ENCODE data around the gene FRAS1. TPM values are rescaled to one million over a fixed set of nuclear protein-coding genes. Genes with fewer than 3 reads are reported as not detected.
"Not testable (repeated sequence)": the region's sequence is repeated elsewhere in the genome, so short reads cannot be mapped to it uniquely, and the experiment has no call there.

Gene FRAS1
- total and polyA plus RNA-seq, 5 donors from 2014 or later: not detected

GRCh38 chr4:78543424-78544125 is 486.5 kb downstream of the FRAS1 start:
- no peaks in the 10 kb centered on the region for H3K4me1 ChIP-seq (ENCODE audit: control insufficient read depth, insufficient read depth, low read length, poor library complexity, severe bottlenecking)
- H3K4me3 ChIP-seq (ENCODE audit: low read depth, low read length): no peak overlapping the region
- DNase-seq (no peak), ATAC-seq (ENCODE audit: low read depth in 2 of 2) (no peak)
- no peak overlapping the region for H3K27ac Mint-ChIP-seq
- no peaks in the 10 kb centered on the region for H3K4me1 Mint-ChIP-seq
- H3K4me3 Mint-ChIP-seq: no peak overlapping the region
- no peaks in the 10 kb centered on the region for H3K36me3 ChIP-seq (ENCODE audit: control insufficient read depth, insufficient read depth, low read length)
- peaks cover 16% of the 10 kb centered on the region for H3K27me3 Mint-ChIP-seq
- no peaks in the 10 kb centered on the region for H3K27me3 ChIP-seq (ENCODE audit: control insufficient read depth, insufficient read depth, low read length)
- peaks cover 0 to 2% (median 0%) of the 10 kb centered on the region in 7 donors for H3K9me3 Mint-ChIP-seq
- no peaks in the 10 kb centered on the region for H3K36me3 Mint-ChIP-seq
- H3K9me3 ChIP-seq (ENCODE audit: control insufficient read depth in 2 of 2, low read length in 2 of 2): no peaks in the 10 kb centered on the region
- H3K27ac ChIP-seq (ENCODE audit: insufficient read depth, low read length, poor library complexity, severe bottlenecking): no peak overlapping the region

- H3K27ac ChIP-seq (ENCODE audit: insufficient read depth, low read length, poor library complexity, severe bottlenecking): no peak overlapping the region
- ATAC-seq (ENCODE audit: low read depth in 2 of 2) (no peak), DNase-seq (no peak)
- no peak overlapping the region for H3K4me3 ChIP-seq (ENCODE audit: low read depth, low read length)
- H3K9me3 Mint-ChIP-seq: peaks cover 0 to 2% (median 0%) of the 10 kb centered on the region in 7 donors
- H3K4me1 ChIP-seq (ENCODE audit: control insufficient read depth, insufficient read depth, low read length, poor library complexity, severe bottlenecking): no peaks in the 10 kb centered on the region
- no peaks in the 10 kb centered on the region for H3K4me1 Mint-ChIP-seq
- H3K27me3 ChIP-seq (ENCODE audit: control insufficient read depth, insufficient read depth, low read length): no peaks in the 10 kb centered on the region
- H3K36me3 Mint-ChIP-seq: no peaks in the 10 kb centered on the region
- no peak overlapping the region for H3K27ac Mint-ChIP-seq
- no peak overlapping the region for H3K4me3 Mint-ChIP-seq
- H3K36me3 ChIP-seq (ENCODE audit: control insufficient read depth, insufficient read depth, low read length): no peaks in the 10 kb centered on the region
- no peaks in the 10 kb centered on the region for H3K9me3 ChIP-seq (ENCODE audit: control insufficient read depth in 2 of 2, low read length in 2 of 2)
- peaks cover 12% of the 10 kb centered on the region for H3K27me3 Mint-ChIP-seq
Measured at GRCh38 chr4:78544678-78545077, 487.6 kb downstream of the FRAS1 start.

GRCh38 chr4:78545275-78546246 is 488.4 kb downstream of the FRAS1 start:
- Histone ChIP-seq H3K27ac (ENCODE audit: insufficient read depth, low read length, poor library complexity, severe bottlenecking) (no peak overlapping the region), H3K4me3 (ENCODE audit: low read depth, low read length) (no peak overlapping the region), H3K36me3 (ENCODE audit: control insufficient read depth, insufficient read depth, low read length) (no peaks in the 10 kb centered on the region), H3K27me3 (ENCODE audit: control insufficient read depth, insufficient read depth, low read length) (peaks cover 8% of the 10 kb centered on the region), H3K4me1 (ENCODE audit: control insufficient read depth, insufficient read depth, low read length, poor library complexity, severe bottlenecking) (no peaks in the 10 kb centered on the region), H3K9me3 (ENCODE audit: control insufficient read depth in 2 of 2, low read length in 2 of 2) (no peaks in the 10 kb centered on the region)
- ATAC-seq (ENCODE audit: low read depth in 2 of 2): no peak
- no peak overlapping the region for H3K4me3 Mint-ChIP-seq
- H3K27ac Mint-ChIP-seq: peak overlapping the region in 1 of 3 donors; percentile 52
- peaks cover 21% of the 10 kb centered on the region for H3K27me3 Mint-ChIP-seq
- DNase-seq: no peak
- H3K4me1 Mint-ChIP-seq: no peaks in the 10 kb centered on the region
- H3K36me3 Mint-ChIP-seq: no peaks in the 10 kb centered on the region
- peaks cover 0 to 2% (median 0%) of the 10 kb centered on the region in 7 donors for H3K9me3 Mint-ChIP-seq

GRCh38 chr4:78547899-78548298 is 490.8 kb downstream of the FRAS1 start:
- H3K27me3 Mint-ChIP-seq: peaks cover 38% of the 10 kb centered on the region
- not testable (repeated sequence) for H3K4me3 Mint-ChIP-seq; H3K4me3 ChIP-seq (ENCODE audit: low read depth, low read length); H3K4me1 ChIP-seq (ENCODE audit: control insufficient read depth, insufficient read depth, low read length, poor library complexity, severe bottlenecking); H3K36me3 Mint-ChIP-seq; DNase-seq; H3K4me1 Mint-ChIP-seq; H3K9me3 ChIP-seq (ENCODE audit: control insufficient read depth in 2 of 2, low read length in 2 of 2); H3K36me3 ChIP-seq (ENCODE audit: control insufficient read depth, insufficient read depth, low read length); H3K9me3 Mint-ChIP-seq; ATAC-seq (ENCODE audit: low read depth in 2 of 2); H3K27ac Mint-ChIP-seq; H3K27ac ChIP-seq (ENCODE audit: insufficient read depth, low read length, poor library complexity, severe bottlenecking)
- peaks cover 18% of the 10 kb centered on the region for H3K27me3 ChIP-seq (ENCODE audit: control insufficient read depth, insufficient read depth, low read length)

- not testable (repeated sequence) for H3K27ac ChIP-seq (ENCODE audit: insufficient read depth, low read length, poor library complexity, severe bottlenecking); H3K9me3 ChIP-seq (ENCODE audit: control insufficient read depth in 2 of 2, low read length in 2 of 2); H3K27ac Mint-ChIP-seq; H3K9me3 Mint-ChIP-seq; DNase-seq; H3K4me1 ChIP-seq (ENCODE audit: control insufficient read depth, insufficient read depth, low read length, poor library complexity, severe bottlenecking); H3K36me3 ChIP-seq (ENCODE audit: control insufficient read depth, insufficient read depth, low read length); H3K4me1 Mint-ChIP-seq; H3K4me3 Mint-ChIP-seq; H3K36me3 Mint-ChIP-seq; H3K4me3 ChIP-seq (ENCODE audit: low read depth, low read length); ATAC-seq (ENCODE audit: low read depth in 2 of 2)
- H3K27me3 Mint-ChIP-seq: peaks cover 48% of the 10 kb centered on the region
- H3K27me3 ChIP-seq (ENCODE audit: control insufficient read depth, insufficient read depth, low read length): peaks cover 23% of the 10 kb centered on the region
Measured at GRCh38 chr4:78548889-78549288, 491.8 kb downstream of the FRAS1 start.

- ATAC-seq (ENCODE audit: low read depth in 2 of 2) (no peak), DNase-seq (peak in 1 of 3 donors; percentile 13)
- Histone ChIP-seq H3K36me3 (ENCODE audit: control insufficient read depth, insufficient read depth, low read length) (no peaks in the 10 kb centered on the region), H3K4me1 (ENCODE audit: control insufficient read depth, insufficient read depth, low read length, poor library complexity, severe bottlenecking) (no peaks in the 10 kb centered on the region), H3K9me3 (ENCODE audit: control insufficient read depth in 2 of 2, low read length in 2 of 2) (no peaks in the 10 kb centered on the region), H3K27me3 (ENCODE audit: control insufficient read depth, insufficient read depth, low read length) (peaks cover 30% of the 10 kb centered on the region), H3K27ac (ENCODE audit: insufficient read depth, low read length, poor library complexity, severe bottlenecking) (no peak within 1 kb of the TSS), H3K4me3 (ENCODE audit: low read depth, low read length) (no peak within 1 kb of the TSS)
- H3K27me3 Mint-ChIP-seq: peaks cover 52% of the 10 kb centered on the region
- no peaks in the 10 kb centered on the region for H3K36me3 Mint-ChIP-seq
- peaks cover 0 to 6% (median 4%) of the 10 kb centered on the region in 4 donors for H3K4me1 Mint-ChIP-seq
- peak within 1 kb of the TSS in 2 of 4 donors; percentile 60 to 63 for H3K4me3 Mint-ChIP-seq
- H3K27ac Mint-ChIP-seq: no peak within 1 kb of the TSS
- peaks cover 0 to 4% (median 0%) of the 10 kb centered on the region in 7 donors for H3K9me3 Mint-ChIP-seq
Measured at GRCh38 chr4:78551420-78552351, 494.6 kb downstream of the FRAS1 start, which contains the start of gene ANXA3. TSS of gene ANXA3 (plus strand) at chr4:78551770. CDS start at chr4:78554474, 2,704 bp downstream.

- no peak overlapping the region for H3K4me3 Mint-ChIP-seq
- peaks cover 57% of the 10 kb centered on the region for H3K27me3 Mint-ChIP-seq
- H3K36me3 Mint-ChIP-seq: no peaks in the 10 kb centered on the region
- Histone ChIP-seq H3K4me3 (ENCODE audit: low read depth, low read length) (no peak overlapping the region), H3K27ac (ENCODE audit: insufficient read depth, low read length, poor library complexity, severe bottlenecking) (no peak overlapping the region), H3K9me3 (ENCODE audit: control insufficient read depth in 2 of 2, low read length in 2 of 2) (no peaks in the 10 kb centered on the region), H3K36me3 (ENCODE audit: control insufficient read depth, insufficient read depth, low read length) (no peaks in the 10 kb centered on the region), H3K27me3 (ENCODE audit: control insufficient read depth, insufficient read depth, low read length) (peaks cover 30% of the 10 kb centered on the region), H3K4me1 (ENCODE audit: control insufficient read depth, insufficient read depth, low read length, poor library complexity, severe bottlenecking) (no peaks in the 10 kb centered on the region)
- H3K9me3 Mint-ChIP-seq: peaks cover 0 to 4% (median 0%) of the 10 kb centered on the region in 7 donors
- ATAC-seq (ENCODE audit: low read depth in 2 of 2): no peak
- no peak for DNase-seq
- no peak overlapping the region for H3K27ac Mint-ChIP-seq
- H3K4me1 Mint-ChIP-seq: peaks cover 0 to 6% (median 4%) of the 10 kb centered on the region in 4 donors
Measured at GRCh38 chr4:78552389-78553042, 495.4 kb downstream of the FRAS1 start.

All from CD4-positive, CD25-positive, alpha-beta regulatory T cell (primary cell).